ENCODE results near the gene FABP6.
A peak's percentile ranks its signal among the peaks of the same experiment; 100 is the strongest.
"Not testable (repeated sequence)": the region's sequence is repeated elsewhere in the genome, so short reads cannot be mapped to it uniquely, and the experiment has no call there.

FABP6 gene, protein sequence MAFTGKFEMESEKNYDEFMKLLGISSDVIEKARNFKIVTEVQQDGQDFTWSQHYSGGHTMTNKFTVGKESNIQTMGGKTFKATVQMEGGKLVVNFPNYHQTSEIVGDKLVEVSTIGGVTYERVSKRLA

DNA sequence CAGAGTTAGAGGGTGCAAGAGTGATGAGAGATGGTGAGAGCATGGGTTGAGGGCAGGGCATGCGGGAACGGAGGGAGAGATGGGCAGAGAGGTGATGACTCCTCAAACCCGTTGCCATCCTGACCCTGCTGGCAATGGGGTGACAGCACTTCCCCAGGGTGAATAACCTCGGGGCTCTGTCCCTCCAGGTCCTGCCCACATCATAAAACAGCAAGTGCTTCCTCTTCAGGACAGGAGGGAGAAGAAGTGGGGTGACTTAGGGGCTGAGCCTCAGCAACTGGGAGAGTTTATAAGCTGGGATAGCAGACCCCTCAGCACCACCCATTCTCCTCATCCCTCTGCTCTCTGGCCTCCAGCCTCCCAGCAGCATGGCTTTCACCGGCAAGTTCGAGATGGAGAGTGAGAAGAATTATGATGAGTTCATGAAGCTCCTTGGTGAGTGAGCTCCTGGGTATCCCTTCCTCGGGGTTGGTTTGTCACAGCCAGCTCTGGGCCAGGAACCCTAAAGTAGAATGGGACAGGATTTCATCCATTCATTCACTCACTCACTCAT is at the start of gene FABP6:
Gene FABP6, plus strand, starts transcription at position 317 of the 553 bp plus-strand sequence. Its CDS starts 52 bp downstream, at position 369.
- no peak for DNase-seq (ENCODE audit: low read depth in 1 of 2, low spot score in 1 of 2)

DNA sequence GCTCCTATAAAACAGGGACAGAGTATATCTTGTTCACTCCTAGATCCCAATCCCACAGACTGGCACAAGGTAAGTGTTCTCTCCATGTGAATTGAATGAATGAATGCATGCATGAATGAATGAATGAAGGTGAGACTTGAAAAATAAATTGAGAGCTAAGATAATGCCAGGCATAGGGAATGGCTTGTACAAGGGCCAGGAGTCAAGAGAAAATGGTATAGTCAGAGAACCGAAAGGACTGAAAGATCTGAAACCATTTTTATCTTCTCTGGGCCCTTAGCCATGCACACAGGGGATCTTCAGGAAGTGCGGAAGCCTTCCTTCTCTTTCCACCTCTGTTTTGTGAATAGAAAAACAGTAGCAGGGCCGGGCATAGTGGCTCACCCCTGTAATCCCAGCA is 48.4 kb upstream of the FABP6 start:
- DNase-seq (ENCODE audit: low read depth in 1 of 2, low spot score in 1 of 2) = no peak

DNA sequence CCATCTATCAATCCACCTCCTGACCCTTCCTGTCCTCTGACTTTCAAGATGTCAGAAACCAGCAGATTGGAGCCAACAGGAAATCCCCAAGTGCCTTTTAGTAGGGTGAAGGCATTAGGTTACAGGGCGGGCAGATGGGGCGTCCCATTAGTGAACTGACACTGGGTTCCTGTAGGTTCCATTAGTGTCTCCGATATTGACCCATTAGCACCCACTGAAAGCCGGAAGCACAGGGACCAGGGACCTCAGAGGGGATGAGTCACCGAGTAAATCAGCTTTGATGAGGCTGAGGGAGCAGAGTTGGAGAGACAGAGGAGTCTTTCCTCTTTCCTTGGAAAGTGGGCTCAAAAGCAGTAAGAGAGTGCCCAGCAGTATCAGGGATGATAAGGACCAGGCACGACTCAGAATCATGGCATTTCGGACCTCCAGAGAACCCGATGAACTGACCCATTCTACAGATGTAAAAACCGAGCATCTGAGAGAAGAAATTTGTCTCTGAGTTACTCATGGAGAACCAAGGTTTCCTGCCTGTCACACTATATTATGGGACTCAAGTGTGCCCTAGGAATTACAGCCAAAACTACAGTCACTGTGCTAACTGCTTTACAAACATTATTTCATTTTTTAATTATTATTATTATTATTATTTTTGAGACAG is 47.2 kb upstream of the FABP6 start:
- no peak for DNase-seq (ENCODE audit: low read depth in 1 of 2, low spot score in 1 of 2)

DNA sequence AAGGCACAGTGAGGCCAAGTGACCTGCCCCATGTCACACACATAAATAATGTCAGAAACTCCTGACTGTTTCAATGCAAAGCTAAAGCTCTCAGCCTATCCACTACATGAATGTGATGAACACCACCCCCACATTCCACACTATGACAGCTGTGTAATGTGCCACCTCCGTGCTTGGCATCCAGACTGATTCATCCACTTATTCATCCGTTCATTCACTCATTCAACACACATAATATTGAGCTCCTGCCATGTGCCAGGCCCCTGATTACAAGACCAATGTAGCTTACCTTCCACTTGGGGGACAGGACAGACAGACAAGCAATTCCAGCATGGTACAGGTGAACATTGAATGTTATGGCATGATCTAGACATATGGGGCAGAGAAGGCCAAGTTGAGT is 46.2 kb upstream of the FABP6 start:
- no peak for DNase-seq (ENCODE audit: low read depth in 1 of 2, low spot score in 1 of 2)

DNA sequence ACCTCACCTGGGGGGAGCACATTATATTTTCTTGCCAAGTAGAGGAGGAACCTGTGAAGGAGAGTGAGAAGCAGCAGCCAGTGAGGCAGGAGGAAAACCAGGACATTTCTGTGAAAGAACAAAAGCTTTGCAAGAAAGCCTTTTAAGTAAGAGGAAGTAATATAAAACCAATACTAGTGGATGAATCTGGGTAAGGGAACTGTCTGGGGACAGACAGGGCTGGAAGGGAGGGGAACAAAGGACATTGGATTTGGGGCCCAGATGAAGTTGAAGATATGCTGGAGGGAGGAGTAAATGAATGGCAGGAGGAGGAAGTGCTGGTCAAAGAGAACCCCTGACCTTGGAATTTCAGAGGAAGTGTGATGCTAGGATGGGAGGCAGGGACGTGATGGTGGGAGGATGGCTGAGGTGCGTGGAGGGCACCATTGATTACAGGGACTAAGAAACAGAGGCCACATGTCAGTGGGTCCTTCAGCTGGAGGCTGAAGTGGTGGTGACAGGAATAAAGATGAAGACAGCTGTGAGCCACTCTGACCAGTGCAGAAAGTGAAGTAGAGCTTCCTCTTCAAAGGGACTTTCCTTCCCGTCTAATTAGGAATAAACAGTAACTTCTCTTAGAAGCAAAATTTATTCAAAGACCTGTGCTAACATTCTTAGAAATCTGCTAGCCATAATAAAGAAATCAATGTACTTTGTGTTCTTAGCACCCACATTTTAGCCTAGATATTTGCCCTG is 43.5 kb upstream of the FABP6 start:
- no peak for DNase-seq (ENCODE audit: low read depth in 1 of 2, low spot score in 1 of 2)

DNA sequence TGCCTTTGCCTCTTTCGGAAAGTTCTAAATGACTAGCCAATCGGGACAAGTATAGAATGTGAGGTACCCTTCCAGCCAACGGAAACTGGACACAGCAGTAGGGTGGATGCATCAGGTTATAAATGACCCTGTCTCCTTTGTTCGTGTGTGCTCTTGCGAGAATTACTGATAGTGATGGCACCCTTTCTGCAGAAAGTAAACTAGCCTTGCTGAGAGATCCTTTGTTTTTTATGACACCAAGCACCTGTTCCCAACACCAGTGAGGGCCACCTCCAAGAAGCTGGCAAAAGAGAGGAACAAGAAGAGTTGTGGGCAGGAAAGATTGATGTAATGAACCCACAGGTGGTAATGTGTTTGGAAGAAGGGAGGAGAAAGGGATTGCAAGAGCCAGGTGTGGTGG is 42.8 kb upstream of the FABP6 start:
- DNase-seq (ENCODE audit: low read depth in 1 of 2, low spot score in 1 of 2) = no peak

DNA sequence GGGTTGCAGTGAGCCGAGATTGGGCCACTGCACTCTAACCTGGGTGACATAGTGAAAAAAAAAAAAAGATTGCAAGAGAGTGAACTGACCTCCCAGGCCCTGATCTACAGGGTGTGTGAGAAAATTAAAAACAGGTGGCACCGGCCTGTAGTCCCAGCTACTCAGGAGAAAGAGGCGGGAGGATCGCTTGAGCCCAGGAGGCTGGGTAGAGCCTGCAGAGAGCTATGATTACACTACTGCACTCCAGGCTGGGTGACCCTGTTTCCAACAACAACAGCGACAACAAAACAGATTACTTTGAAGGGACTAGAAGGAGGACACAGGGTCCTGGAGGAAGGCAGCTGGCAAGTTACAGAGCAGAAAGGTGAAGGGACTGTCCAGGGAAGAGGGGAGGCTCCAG is 42.2 kb upstream of the FABP6 start:
- DNase-seq (ENCODE audit: low read depth in 1 of 2, low spot score in 1 of 2) = no peak

DNA sequence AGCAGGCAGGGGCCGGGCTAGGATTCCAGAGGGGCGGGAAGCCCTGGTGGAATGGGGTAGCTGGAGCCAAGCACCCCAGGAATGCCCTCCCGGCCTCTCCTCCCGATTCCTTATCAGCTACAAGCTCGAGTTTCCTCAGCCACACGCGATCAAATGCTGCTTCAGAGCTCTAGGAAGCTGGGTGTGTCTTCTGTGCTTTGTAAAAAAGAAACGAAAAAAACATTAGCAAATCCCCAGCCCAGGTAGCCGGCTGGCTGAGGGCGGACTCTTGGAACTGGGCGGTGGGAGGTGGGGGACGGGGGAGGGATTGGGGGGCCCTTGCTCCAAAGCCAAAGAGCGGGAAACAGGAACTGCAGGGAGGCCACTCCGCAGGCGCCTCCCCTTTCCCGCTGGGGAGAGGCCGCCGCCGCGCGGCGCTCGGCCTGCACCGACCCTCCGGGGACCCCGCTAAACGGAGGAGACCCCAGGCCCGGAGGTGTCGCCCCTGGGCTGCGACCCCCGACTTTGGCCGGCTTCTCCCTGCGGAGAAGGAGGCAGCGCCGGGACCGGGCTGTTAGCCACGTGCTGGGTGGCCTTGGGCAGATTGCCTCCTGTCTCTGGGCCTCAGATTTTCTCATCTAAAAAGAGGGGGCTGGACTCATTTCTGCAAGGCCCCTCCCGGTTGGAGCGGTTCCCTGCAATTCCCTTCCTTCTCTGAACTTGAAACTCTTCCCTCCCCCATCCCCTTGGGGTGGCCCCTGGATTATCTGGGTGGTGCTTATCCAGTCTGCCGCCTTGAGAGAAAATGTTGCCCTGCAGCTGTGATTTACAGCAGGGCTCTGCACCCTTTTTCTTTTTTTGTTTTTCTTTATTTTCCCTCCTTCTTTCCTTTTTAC is 40.9 kb upstream of the FABP6 start:
- no peak for DNase-seq (ENCODE audit: low read depth in 1 of 2, low spot score in 1 of 2)

DNA sequence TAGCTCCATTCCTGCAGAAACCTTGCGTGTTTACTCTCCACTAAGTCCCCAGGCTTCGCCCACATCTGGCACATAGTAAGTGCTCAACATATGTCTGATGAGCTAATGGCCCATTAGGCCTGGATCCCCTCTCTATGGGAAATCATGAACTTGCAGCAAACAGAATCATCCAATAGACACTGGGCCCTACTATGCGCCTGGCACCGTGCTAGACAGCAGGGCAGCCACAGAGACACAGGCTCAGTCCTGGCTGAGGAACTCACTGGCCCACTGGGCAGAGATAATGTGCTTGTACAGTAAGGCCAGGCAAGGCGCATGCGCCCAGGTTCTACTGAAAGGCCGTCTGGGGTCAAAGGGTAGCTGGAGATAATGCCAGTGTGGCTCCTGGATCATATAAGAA is 36.9 kb upstream of the FABP6 start:
- DNase-seq (ENCODE audit: low read depth in 1 of 2, low spot score in 1 of 2) = no peak

DNA sequence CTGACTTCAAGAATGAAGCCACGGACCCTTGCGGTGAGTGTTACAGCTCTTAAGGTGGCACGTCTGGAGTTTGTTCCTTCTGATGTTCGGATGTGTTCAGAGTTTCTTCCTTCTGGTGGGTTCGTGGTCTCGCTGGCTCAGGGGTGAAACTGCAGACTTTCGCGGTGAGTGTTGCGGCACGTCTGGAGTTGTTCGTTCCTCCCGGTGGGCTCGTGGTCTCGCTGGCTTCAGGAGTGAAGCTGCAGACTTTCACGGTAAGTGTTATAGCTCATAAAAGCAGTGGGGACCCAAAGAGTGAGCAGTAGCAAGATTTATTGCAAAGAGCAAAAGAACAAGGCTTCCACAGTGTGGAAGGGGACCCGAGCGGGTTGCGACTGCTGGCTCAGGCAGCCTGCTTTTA is 36.2 kb upstream of the FABP6 start:
- not testable (repeated sequence) for DNase-seq (ENCODE audit: low read depth in 1 of 2, low spot score in 1 of 2)

DNA sequence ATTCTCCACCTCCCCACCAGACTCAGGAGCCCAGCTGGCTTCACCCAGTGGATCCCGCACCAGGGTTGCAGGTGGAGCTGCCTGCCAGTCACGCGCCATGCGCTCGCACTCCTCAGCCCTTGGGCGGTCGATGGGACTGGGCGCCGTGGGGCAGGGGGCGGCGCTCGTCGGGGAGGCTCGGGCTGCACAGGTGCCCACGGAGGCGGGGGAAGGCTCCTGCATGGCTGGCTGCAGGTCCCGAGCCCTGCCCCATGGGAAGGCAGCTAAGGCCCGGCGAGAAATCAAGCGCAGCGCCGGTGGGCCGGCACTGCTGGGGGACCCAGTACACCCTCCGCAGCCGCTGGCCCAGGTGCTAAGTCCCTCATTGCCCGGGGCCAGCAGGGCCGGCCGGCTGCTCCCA is 35.5 kb upstream of the FABP6 start:
- not testable (repeated sequence) for DNase-seq (ENCODE audit: low read depth in 1 of 2, low spot score in 1 of 2)

DNA sequence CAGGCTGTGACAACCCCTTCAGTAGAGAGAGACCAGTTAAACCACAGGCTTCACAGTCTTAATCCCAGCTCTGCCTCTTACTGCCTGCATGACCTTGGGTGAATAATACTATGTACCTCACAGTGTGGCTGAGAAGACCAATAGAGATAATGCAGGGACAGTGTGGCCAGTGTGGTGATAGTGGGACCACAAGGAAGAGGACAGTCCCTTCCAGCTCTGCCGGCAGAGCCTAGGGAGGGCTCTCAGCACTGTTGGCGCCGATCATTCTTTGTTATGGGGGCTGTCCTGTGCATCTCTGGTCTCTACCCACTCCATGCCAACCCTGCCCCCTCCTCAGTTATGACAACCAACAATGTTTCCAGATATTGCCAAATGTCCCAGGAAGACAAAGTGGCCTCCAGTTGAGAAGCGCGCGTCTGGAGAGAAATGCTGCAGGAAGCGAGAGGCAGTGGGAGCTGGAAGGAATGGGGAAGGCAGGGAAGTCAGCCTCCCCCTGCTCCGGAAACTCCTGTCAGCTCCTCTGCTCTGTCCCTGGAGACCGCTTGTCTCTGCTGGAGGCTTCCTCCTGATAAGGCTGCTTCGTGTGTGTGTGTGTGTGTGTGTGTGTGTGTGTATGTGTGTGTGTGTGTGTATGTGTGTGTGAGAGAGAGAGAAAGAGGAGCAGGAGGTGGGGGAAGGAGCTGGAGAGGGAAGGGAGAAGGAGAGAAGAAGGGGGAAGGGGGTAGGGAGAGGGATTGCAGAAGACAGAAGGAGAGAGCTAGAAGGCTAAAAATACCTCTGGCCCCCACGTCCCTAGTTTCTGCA is 31.8 kb upstream of the FABP6 start:
- no peak for DNase-seq (ENCODE audit: low read depth in 1 of 2, low spot score in 1 of 2)

DNA sequence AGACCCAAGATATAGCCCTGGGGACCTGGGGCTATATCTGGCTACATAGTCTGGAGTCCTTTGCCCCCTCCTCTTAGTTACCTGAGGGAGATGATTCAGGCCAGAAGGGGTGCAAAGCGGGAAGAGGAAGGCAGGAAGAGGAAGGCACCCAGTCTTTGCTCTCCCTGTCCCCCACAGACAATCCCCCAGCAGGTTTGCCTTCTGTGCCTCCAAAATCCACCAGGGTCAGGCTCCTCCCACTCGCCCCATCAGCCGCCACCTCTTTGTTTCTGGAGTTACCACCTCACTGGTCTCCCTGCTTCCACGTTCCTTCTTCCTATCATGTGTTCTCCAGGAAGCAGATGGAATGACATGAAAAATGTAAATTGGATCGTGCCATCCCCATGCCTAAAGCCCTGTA is 31.2 kb upstream of the FABP6 start:
- DNase-seq (ENCODE audit: low read depth in 1 of 2, low spot score in 1 of 2) = no peak

DNA sequence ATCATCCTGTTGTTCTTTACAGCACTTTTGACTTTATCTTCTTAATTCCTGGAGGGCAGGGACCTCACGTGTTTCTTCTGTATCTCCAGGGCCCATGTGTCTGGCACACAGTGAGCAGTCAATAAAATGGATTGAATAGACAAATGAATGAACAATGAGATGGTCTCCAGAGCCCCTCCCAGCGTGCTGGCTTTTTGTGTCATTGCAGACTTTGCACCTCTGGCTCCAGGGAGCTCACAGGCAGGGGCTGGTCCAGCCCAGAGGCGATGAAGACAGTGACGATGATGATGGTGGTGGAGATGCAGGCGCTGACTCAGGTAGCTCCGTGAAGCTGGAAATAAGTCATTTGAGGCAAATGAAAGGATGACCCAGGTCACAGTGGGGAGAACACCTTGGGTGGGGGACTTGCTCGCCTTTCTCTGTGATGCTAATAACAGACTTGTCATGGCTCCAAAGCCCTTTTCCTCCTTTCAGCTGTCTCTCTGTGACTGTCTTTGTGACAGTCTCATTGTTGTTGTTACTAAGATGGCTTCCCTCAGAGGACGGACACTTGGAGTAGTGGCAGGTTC is 30.4 kb upstream of the FABP6 start:
- DNase-seq (ENCODE audit: low read depth in 1 of 2, low spot score in 1 of 2) = no peak

DNA sequence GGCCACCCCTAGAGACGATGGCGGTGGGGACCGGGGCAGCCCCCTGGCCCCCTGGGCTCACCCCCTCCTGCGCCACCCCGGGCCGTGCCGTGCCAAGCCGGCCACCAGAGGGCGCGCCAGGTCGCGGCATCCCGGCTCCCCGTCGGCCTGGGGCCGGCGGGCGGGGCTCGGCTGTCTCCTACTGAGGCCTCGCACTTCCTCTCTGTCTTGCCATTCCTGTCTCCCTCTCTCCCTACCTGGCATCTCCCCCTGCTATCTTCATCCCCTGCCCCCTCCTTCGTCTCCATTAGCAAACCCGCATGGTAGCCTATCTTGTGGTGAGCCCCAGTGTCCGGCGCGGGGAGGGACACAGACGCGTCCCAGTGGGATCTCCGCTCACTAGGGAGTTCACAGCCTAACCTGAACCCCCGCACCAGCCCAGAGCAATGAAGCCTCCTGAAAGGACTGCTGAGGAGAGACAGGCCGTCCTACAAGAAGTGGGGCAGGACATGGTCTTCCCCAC is 29.8 kb upstream of the FABP6 start:
- DNase-seq (ENCODE audit: low read depth in 1 of 2, low spot score in 1 of 2) = peak; percentile 42 to 71

DNA sequence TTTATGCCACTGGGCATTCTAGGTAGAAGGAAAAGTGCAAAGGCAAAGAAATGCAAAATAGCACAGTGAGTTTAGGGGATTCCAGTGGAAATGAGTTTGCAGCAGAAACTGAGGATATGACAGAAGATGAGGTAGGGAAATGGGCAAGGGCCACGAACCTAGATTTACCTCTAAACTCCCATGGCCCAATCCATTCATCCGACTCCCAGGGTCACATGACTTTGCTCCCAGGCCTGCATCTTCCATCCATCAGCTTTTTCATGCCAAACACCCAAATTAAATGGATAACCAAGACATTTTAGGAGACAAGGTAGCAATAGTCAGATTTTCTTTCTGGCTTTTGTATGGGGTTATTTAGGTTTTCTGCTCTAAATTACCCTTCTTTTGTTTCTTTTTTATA is 22.2 kb upstream of the FABP6 start:
- DNase-seq (ENCODE audit: low read depth in 1 of 2, low spot score in 1 of 2) = no peak

DNA sequence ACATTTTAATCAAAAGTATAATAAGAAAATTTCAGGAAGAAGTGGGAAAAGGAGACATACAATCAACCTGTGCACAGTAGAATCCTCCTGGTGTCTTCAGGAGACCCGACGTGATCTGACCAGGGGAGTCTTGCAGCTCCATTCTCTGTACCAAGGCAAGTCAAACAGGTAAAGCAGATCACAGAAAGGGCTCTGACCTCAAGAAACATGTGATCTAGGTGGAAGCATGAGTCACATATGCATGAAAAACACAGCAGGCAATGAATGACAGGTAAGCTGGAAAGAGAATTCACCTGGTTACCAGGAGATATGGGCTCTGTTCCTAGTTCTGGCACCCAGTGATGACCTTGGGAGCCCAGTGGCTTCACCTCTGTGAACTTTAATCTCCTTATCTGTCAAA is 19.4 kb upstream of the FABP6 start:
- DNase-seq (ENCODE audit: low read depth in 1 of 2, low spot score in 1 of 2) = no peak

DNA sequence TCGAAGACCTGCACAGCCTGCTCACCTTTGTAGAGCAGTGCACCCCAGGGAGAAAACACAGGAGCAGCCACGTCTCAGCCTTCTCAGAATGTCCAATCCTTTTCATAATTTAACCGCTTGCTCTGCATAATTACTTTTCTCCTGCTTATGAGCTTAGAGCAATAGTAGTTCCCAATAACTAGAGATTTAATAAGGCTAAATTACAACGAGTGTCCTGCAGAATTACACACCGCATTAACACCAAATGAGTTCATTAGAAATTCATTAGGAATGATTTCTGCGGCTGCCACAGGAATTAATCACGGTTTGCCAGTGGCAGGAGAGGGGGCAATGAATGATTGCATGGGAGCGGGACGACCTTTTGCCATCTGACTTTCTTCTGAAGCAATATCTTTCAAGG is 18.7 kb upstream of the FABP6 start:
- no peak for DNase-seq (ENCODE audit: low read depth in 1 of 2, low spot score in 1 of 2)

DNA sequence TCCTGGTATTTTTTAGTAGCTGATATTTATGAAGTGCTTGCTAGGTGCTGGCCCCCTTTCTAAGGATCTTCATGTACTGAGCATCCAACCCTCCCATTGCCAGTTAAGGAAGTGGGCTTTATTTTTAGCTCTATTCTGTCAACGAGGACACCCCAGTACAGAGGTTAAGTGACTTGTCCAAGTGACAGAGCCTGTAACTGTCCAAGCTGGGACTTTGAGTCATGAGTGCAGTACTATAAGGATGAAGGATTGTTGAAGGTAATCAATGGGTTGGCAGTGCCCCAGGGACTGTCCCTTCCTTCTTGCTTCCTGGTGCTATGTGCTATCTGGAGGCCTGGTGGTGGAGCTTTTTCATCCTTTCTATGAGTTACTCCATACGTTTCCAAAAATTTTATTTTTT is 18.0 kb upstream of the FABP6 start:
- DNase-seq (ENCODE audit: low read depth in 1 of 2, low spot score in 1 of 2) = no peak

DNA sequence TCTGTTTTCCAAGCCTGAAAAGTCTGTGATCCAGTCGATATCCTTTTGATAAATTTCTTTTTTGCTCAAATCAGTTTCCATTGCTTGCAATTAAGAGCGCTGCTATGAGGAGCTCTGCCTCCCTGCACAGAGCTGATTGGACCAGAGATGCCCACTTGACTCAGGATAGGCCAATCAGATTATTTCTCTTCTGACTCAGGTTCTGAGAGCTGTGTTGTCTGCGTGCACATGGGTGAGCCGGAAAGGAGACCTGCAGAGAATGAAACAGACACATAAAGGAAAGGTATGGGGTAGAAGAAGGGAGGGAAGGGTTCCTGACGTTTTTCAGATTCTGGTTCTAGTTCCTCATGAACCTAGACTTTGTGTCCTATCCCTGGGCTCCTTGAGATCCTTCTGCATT is 15.8 kb upstream of the FABP6 start:
- no peak for DNase-seq (ENCODE audit: low read depth in 1 of 2, low spot score in 1 of 2)

All from stimulated activated CD4-positive, alpha-beta T cell treated with anti-CD3 and anti-CD28 coated beads, Interleukin-15, amount 100 ng/mL, for 1 hour (primary cell).